GM10266 (cell line): ENCODE results near the gene MYO1F.

ENCODE experiments used
- DNase-seq: peaks from one replicate; pipeline ENCODE4 v3.0.0; 2012; ENCODE audit errors: extremely low spot score
- TF ChIP-seq, protein P1 (sequence below): IDR thresholded peaks from 2 replicates; pipeline ENCODE4 v1.5.1; 2012; ENCODE audit warnings: mild to moderate bottlenecking, low read depth; ENCODE audit not compliant: control insufficient read depth, insufficient read depth; ENCODE audit errors: missing control alignments

Gene MYO1F

GRCh38 chr19:8609279-8610040, 32.2 kb upstream of the MYO1F start:
- DNase-seq: peak; percentile 47
- TF ChIP-seq, protein P1, sequence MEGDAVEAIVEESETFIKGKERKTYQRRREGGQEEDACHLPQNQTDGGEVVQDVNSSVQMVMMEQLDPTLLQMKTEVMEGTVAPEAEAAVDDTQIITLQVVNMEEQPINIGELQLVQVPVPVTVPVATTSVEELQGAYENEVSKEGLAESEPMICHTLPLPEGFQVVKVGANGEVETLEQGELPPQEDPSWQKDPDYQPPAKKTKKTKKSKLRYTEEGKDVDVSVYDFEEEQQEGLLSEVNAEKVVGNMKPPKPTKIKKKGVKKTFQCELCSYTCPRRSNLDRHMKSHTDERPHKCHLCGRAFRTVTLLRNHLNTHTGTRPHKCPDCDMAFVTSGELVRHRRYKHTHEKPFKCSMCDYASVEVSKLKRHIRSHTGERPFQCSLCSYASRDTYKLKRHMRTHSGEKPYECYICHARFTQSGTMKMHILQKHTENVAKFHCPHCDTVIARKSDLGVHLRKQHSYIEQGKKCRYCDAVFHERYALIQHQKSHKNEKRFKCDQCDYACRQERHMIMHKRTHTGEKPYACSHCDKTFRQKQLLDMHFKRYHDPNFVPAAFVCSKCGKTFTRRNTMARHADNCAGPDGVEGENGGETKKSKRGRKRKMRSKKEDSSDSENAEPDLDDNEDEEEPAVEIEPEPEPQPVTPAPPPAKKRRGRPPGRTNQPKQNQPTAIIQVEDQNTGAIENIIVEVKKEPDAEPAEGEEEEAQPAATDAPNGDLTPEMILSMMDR: no peak

- no peak for DNase-seq
- TF ChIP-seq, protein P1: no peak
Observed at GRCh38 chr19:8608941-8609278, 31.7 kb upstream of the MYO1F start.

- DNase-seq: no peak
Observed at GRCh38 chr19:8607386-8607785, 30.1 kb upstream of the MYO1F start.

GRCh38 chr19:8605514-8605913, 28.3 kb upstream of the MYO1F start:
- TF ChIP-seq, protein P1: no peak
- DNase-seq: no peak

More at GRCh38 chr19:8607386-8607785, 30.1 kb upstream of the MYO1F start:
- TF ChIP-seq, protein P1: no peak

DNA sequence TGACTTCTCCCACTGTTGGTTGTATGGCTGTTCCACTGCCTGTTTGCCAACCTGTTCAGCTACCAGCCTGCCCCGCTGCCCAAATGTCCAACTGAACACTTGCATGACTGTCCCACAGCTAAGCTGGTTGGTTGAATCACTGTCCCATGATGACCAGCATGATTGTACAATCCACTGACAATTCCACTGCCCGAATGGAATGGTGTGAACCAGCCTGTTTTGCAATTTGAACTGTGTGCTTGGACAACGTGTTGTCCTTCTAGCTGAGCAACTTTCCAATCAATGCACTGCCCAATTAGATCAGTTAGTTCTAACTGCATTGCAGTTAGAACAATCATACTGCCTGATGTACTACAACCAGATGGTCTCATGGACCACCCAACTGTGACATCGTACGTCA, 24.6 kb upstream of the MYO1F start:
- DNase-seq: no peak

DNA sequence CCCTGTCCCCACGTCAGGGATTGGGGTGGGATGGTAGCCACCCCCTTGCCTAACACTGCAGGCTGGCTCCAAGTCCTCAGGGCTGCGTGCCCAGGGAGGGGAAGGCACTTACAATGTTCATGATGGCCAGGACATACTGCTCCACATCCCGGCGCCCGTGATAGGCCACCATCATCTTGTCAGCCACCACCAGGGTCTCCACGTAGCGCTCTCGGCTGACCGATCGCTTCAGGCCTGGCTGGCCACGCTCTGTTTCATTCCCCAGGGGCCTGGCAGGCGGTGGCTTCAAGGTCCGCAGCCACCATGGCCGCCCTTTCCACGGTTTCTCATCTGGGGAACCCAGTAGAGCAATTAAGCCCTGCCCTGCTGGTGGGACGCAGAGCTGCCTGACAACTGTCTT, 23.6 kb upstream of the MYO1F start:
- TF ChIP-seq, protein P1: no peak
- no peak for DNase-seq

More for the DNA sequence above, 24.6 kb upstream of the MYO1F start:
- TF ChIP-seq, protein P1: no peak

DNA sequence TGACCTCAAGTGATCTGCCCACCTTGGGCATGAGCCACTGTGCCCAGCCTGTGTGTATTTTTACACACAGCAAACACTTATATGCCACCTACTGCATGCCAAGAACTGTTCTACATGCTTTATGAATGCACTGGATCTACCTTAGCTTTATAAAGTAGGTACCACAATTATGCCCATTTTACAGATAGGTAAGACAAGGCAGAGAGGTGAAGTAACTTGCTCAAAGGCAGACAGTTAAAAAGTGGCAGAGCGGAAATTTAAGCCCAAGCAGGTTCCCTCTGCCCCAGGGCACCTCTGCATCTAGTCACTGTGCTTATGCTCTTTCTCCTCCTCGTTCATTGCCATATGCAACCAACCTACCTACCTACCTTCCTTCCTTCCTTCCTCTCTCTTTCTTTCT, 22.8 kb upstream of the MYO1F start:
- no peak for DNase-seq
- TF ChIP-seq, protein P1: no peak
